HG03378 (cell line): Measurements from ENCODE around the gene SNRPB.

Experiments
- ATAC-seq: cut with Tn5 transposase; IDR thresholded peaks from one replicate; pipeline ENCODE4 v1.9.1; 2021; ENCODE audit warnings: mild to moderate bottlenecking, moderate library complexity; ENCODE audit not compliant: unreplicated experiment

Gene SNRPB

DNA sequence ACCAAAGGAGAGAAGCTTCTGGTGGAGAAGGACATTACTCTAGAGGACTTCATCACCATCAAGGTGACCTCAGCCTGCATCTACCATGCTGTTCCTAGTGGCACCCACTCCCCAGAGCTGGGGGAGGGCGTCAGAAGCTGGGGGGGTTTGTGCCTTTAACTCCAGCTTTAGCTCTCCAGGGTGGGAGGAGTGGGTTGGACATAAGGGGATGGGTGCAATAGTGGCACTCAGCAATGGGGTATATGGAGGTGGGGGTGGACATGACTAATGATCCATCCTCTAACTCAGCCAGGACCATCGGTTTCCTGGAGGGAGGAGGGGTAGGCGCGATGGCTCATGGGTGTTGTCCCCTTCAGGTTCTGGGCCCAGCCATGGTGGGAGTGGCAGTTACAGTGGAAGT is 40.1 kb downstream of the SNRPB start:
- ATAC-seq, result no peak

DNA sequence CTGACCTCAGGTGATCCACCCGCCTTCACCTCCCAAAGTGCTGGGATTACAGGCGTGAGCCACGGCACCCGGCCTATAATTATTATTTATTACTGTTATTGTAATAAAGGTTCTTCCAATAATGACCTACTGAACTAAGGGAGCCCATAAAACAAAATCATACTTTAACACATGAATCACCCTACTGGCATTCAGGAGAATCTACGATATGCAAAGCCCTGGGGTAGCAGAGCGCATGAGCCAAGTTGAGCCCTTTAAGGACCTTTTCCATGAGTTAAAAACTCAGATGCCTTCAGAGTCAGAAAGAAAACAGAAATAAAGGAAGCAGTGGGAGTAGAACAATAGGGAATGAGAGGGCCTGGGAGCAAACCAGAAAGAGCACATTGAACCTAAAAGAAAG is 41.5 kb downstream of the SNRPB start:
- ATAC-seq, result no peak

DNA sequence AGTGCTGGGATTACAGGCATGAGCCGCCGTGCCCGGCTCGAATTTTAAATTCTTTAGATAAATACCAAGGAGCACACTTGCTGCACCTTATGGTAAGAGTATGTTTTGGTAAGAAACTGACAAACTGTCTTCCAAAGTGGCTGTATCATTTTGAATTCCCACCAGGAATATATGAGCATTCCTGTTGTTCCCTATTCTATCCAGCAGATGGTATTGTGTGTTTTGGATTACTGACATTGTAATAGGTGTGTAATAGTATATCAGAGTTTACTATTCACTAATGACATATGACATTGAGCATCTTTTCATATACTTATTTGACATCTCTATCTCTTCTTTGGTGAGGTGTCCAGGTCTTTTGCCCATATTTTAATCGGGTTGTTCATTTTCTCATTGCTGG is 49.3 kb downstream of the SNRPB start:
- ATAC-seq, result no peak

- ATAC-seq, result no peak
Observed at GRCh38 chr20:2420510-2420909, 50.1 kb downstream of the SNRPB start.

DNA sequence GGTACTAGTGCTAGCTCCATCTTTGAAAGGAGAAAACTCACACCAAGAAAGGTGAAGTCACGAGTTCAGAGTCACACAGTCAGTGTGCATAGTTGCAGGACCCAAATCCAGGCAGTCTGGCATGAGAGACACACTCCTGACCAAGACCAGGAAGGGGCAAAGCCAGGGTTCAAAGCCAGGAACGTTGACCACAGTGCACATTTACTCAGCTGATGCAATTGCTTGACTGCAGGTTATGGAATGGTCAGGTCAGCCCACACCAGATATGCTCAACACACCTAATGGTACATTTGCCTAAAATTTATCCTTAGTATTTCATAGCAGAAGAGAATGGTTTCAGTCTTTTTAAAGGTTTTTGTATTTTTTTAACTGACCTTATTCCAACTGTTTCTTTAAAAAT is 52.2 kb downstream of the SNRPB start:
- ATAC-seq, result no peak

- no peak for ATAC-seq
Observed at GRCh38 chr20:2417213-2417541, 53.4 kb downstream of the SNRPB start.

DNA sequence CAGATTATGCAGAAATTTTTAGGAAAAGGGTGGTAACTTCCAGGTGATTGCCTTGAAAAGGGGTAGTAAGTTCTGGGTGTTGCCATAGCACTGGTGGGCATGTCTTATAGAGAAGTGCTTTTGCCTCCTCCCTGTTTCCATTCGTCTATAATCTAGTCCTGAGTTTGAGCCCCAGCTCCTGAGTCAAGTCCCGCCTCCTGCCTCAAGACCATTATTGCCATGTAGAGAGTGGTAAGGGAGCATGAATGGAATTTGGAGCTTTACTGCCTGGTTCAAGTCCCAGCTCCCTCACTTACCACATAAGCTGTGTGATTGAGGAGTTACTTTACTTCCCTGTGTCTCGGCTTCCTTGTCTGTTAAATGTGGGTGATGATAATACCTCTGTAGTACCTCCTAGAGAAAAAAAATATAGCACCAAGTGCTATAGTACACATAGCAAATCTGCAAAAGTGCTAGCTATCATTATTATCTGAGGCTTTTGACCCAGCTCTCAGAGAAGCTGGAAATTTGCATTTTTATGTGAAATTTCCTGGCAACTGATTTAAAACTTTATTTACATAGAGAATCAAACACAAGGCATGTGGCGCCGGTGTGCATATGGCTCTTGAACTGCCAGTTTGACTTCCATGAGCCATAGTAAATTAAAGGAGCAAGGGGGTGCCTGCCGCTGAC is 53.9 kb downstream of the SNRPB start:
- no peak for ATAC-seq
